ENCODE data around the gene SPOCK2.

GRCh38 chr10:72107325-72108003 is 19.1 kb upstream of the SPOCK2 start:
- TF ChIP-seq POLR2A (IDR thresholded peaks at IDR 0.05) (no peak), CTCF (IDR thresholded peaks at IDR 0.05) (no peak)
